SK-N-SH treated with all-trans-retinoic acid at 6 μM for 48 hours (cell line): Measurements from ENCODE around the gene C20orf204.

Source experiments
- GLIS3 ChIP-seq: fragments of 250-450 bp; sonication (Bioruptor Pico); IDR thresholded peaks from 2 replicates; pipeline ENCODE4 v1.5.0; 2020; ENCODE audit warnings: mild to moderate bottlenecking, moderate library complexity
- ISL1 ChIP-seq: fragments of 250-450 bp; sonication (Bioruptor Pico); IDR thresholded peaks from 2 replicates; pipeline ENCODE4 v2.1.2; 2022; ENCODE audit warnings: mild to moderate bottlenecking, moderate library complexity
- PATZ1 ChIP-seq: fragments of 250-450 bp; sonication (Bioruptor Pico); IDR thresholded peaks from 2 replicates; pipeline ENCODE4 v1.8.0; 2020; ENCODE audit warnings: mild to moderate bottlenecking, moderate library complexity, borderline replicate concordance
- PPARA ChIP-seq: fragments of 250-450 bp; sonication (Bioruptor Pico); IDR thresholded peaks from 2 replicates; pipeline ENCODE4 v1.5.0; 2020; ENCODE audit warnings: mild to moderate bottlenecking, borderline replicate concordance
- RARB ChIP-seq: fragments of 250-450 bp; sonication (Bioruptor Pico); IDR thresholded peaks from 2 replicates; pipeline ENCODE4 v1.8.0; 2021; ENCODE audit warnings: mild to moderate bottlenecking, moderate library complexity
- SNAI2 ChIP-seq: fragments of 250-450 bp; sonication (Bioruptor Pico); IDR thresholded peaks from 2 replicates; pipeline ENCODE4 v1.5.0; 2020; ENCODE audit warnings: mild to moderate bottlenecking, moderate library complexity
- TCF4 ChIP-seq: fragments of 250-450 bp; sonication (Bioruptor Pico); IDR thresholded peaks from 2 replicates; pipeline ENCODE4 v1.8.0; 2021; ENCODE audit warnings: mild to moderate bottlenecking, moderate library complexity, borderline replicate concordance
- TSHZ2 ChIP-seq: fragments of 250-450 bp; sonication (Bioruptor Pico); IDR thresholded peaks from 2 replicates; pipeline ENCODE4 v1.5.0; 2020; ENCODE audit warnings: mild to moderate bottlenecking, moderate library complexity
- ZC3H10 ChIP-seq: fragments of 250-450 bp; sonication (Bioruptor Pico); IDR thresholded peaks from 2 replicates; pipeline ENCODE4 v1.5.1; 2021; ENCODE audit warnings: mild to moderate bottlenecking, moderate library complexity
- ZFP3 ChIP-seq: fragments of 250-450 bp; sonication (Bioruptor Pico); IDR thresholded peaks from 2 replicates; pipeline ENCODE4 v1.5.0; 2020; ENCODE audit warnings: mild to moderate bottlenecking, moderate library complexity
- ZFP30 ChIP-seq: fragments of 450-650 bp; formaldehyde crosslinking; IDR thresholded peaks from 2 replicates; pipeline ENCODE4 v1.5.0; 2022; ENCODE audit warnings: mild to moderate bottlenecking, moderate library complexity
- ZNF565 ChIP-seq: fragments of 450-650 bp; formaldehyde crosslinking; conservative IDR thresholded peaks from 2 replicates; pipeline ENCODE4 v1.5.0; 2020; ENCODE audit warnings: low read depth, mild to moderate bottlenecking, moderate library complexity
- ZNF8 ChIP-seq: fragments of 450-650 bp; formaldehyde crosslinking; IDR thresholded peaks from 2 replicates; pipeline ENCODE4 v1.5.0; 2020; ENCODE audit warnings: mild to moderate bottlenecking, moderate library complexity

- no peak for TF ChIP-seq ISL1 (CRISPR knock-in tag)
- no peak for TF ChIP-seq TSHZ2 (CRISPR knock-in tag)
- TF ChIP-seq PATZ1 (CRISPR knock-in tag): no peak
- no peak for TF ChIP-seq PPARA (CRISPR knock-in tag)
- no peak for TF ChIP-seq ZFP30 (CRISPR knock-in tag)
- TF ChIP-seq ZNF8 (CRISPR knock-in tag): no peak
- no peak for TF ChIP-seq ZC3H10
- no peak for TF ChIP-seq ZNF565 (CRISPR knock-in tag)
- no peak for TF ChIP-seq RARB (CRISPR knock-in tag)
- TF ChIP-seq TCF4 (CRISPR knock-in tag): no peak
- TF ChIP-seq GLIS3 (CRISPR knock-in tag): no peak
- TF ChIP-seq ZFP3 (CRISPR knock-in tag): no peak
- TF ChIP-seq SNAI2 (CRISPR knock-in tag): no peak
These were observed 41.5 kb downstream of the C20orf204 start for GRCh38 chr20:64077541-64077875.
